Subcutaneous adipose tissue (tissue), 4 donors: ENCODE results near the gene VPS29. TPM values are rescaled to one million over a fixed set of nuclear protein-coding genes. Genes with fewer than 3 reads are reported as not detected.

Experiments used
- CTCF ChIP-seq: fragments of 450-650 bp; IDR thresholded peaks from one replicate; pipeline ENCODE4 v1.5.1; 2016; ENCODE audit warnings: low read depth, mild to moderate bottlenecking, control low read depth, antibody characterized with exemption, moderate library complexity
- total RNA-seq, 4 donors: library from RNA; depleted of rRNA; stranded (reverse); fragments of >200 nt; gene quantifications; one replicate each; pipeline ENCODE4 v1.1.0, GENCODE V29; 2016

Gene VPS29
- total RNA-seq, 4 donors from 2014 or later: 104 to 165 (median 163) TPM

GRCh38 chr12:110475426-110475825, 26.5 kb downstream of the VPS29 start:
- TF ChIP-seq CTCF: no peak

GRCh38 chr12:110468214-110469048, 33.5 kb downstream of the VPS29 start, which contains the start of the genes FAM216A and GPN3:
FAM216A (plus strand) TSS chr12:110468845; CDS start chr12:110468876, 31 bp downstream.
GPN3 (minus strand) TSS chr12:110468257; CDS start chr12:110468203, 54 bp downstream.
- no peak for TF ChIP-seq CTCF

GRCh38 chr12:110467847-110468213, 34.1 kb downstream of the VPS29 start:
- no peak for TF ChIP-seq CTCF

GRCh38 chr12:110466791-110467190, 35.1 kb downstream of the VPS29 start:
- no peak for TF ChIP-seq CTCF

GRCh38 chr12:110465024-110465423, 36.9 kb downstream of the VPS29 start:
- TF ChIP-seq CTCF: no peak

GRCh38 chr12:110458756-110459155, 43.2 kb downstream of the VPS29 start:
- no peak for TF ChIP-seq CTCF

GRCh38 chr12:110453569-110454296, 48.2 kb downstream of the VPS29 start:
- no peak for TF ChIP-seq CTCF
